ENCODE measurements around the gene ARHGAP31.

- no peak for TF ChIP-seq CTCF (IDR thresholded peaks at IDR 0.05)
- no peak for TF ChIP-seq POLR2A (IDR thresholded peaks at IDR 0.05)
These were observed 140.5 kb downstream of the ARHGAP31 start for GRCh38 chr3:119434703-119435102.
